Measurements from ENCODE around the gene RAB5B.
A peak's percentile ranks its signal among the peaks of the same experiment; 100 is the strongest.
"Not testable (repeated sequence)": the region's sequence is repeated elsewhere in the genome, so short reads cannot be mapped to it uniquely, and the experiment has no call there.

RAB5B gene

GRCh38 chr12:56017181-56017580, 43.3 kb downstream of the RAB5B start:
- DNase-seq (ENCODE audit: low spot score): no peak

GRCh38 chr12:56018356-56018755, 44.5 kb downstream of the RAB5B start:
- DNase-seq (ENCODE audit: low spot score): no peak

GRCh38 chr12:56020423-56021184, 46.7 kb downstream of the RAB5B start, which contains the start of gene IKZF4:
Gene IKZF4, plus strand, starts transcription at chr12:56021043. Its CDS starts 451 bp downstream, at chr12:56021494.
- DNase-seq (ENCODE audit: low spot score): peak; percentile 42

- DNase-seq (ENCODE audit: low spot score): no peak
These were observed 48.1 kb downstream of the RAB5B start for GRCh38 chr12:56021889-56022497.

- DNase-seq (ENCODE audit: low spot score): no peak
These were observed 54.8 kb downstream of the RAB5B start for GRCh38 chr12:56028511-56029165.

GRCh38 chr12:56029166-56029519, 55.3 kb downstream of the RAB5B start:
- no peak for DNase-seq (ENCODE audit: low spot score)

- DNase-seq (ENCODE audit: low spot score): peak; percentile 41
These were observed 55.9 kb downstream of the RAB5B start for GRCh38 chr12:56029666-56030293.

- DNase-seq (ENCODE audit: low spot score): no peak
These were observed 58.1 kb downstream of the RAB5B start for GRCh38 chr12:56031987-56032386.

GRCh38 chr12:56034586-56035332, 60.9 kb downstream of the RAB5B start:
- no peak for DNase-seq (ENCODE audit: low spot score)

GRCh38 chr12:56037161-56037560, 63.3 kb downstream of the RAB5B start:
- no peak for DNase-seq (ENCODE audit: low spot score)

GRCh38 chr12:56038022-56038655, 64.3 kb downstream of the RAB5B start:
- DNase-seq (ENCODE audit: low spot score): no peak

GRCh38 chr12:56040151-56040550, 66.3 kb downstream of the RAB5B start:
- DNase-seq (ENCODE audit: low spot score): no peak

- no peak for DNase-seq (ENCODE audit: low spot score)
These were observed 67.2 kb downstream of the RAB5B start for GRCh38 chr12:56040963-56041551.

GRCh38 chr12:56041552-56042429, 67.9 kb downstream of the RAB5B start, which contains the start of gene RPS26:
Gene RPS26, plus strand, starts transcription at chr12:56041918. Its CDS starts 249 bp downstream, at chr12:56042167.
- peak; percentile 99 for DNase-seq (ENCODE audit: low spot score)

GRCh38 chr12:56042430-56042813, 68.5 kb downstream of the RAB5B start:
- DNase-seq (ENCODE audit: low spot score): not testable (repeated sequence)

GRCh38 chr12:56042843-56043242, 69.0 kb downstream of the RAB5B start:
- no peak for DNase-seq (ENCODE audit: low spot score)

Measured in pons (tissue), 1 donor.